IMR-90 (cell line): ENCODE measurements around the gene MMS19. TPM values are rescaled to one million over a fixed set of nuclear protein-coding genes. Genes with fewer than 3 reads are reported as not detected.

Experiments used
- ATAC-seq: fragments of 200-7000 bp; cut with Tn5 transposase; 2 replicates; pipeline ENCODE4 v1.9.1; 2020; ENCODE audit warnings: low read depth, mild to moderate bottlenecking, moderate library complexity
- BruUV-seq: library from RNA; stranded (reverse); fragments of 400-500 nt; replicated peaks from 2 replicates; lab custom pipeline; 2021; lab: Mats Ljungman, UMichigan
- CTCF ChIA-PET: fragments of 300-600 bp; formaldehyde crosslinking; extraction: SDS; loops from one replicate; lab custom pipeline; 2021; ENCODE audit warnings: antibody characterized with exemption; lab: Yijun Ruan, JAX
- POLR2A ChIA-PET: fragments of 300-600 bp; sonication (Branson Sonifier 250); formaldehyde crosslinking; loops from one replicate; lab custom pipeline; 2022; ENCODE audit warnings: antibody characterized with exemption; ENCODE audit not compliant: unreplicated experiment; lab: Charles Lee
- DNase-seq: peaks from one replicate; pipeline ENCODE4 v3.0.0; 2013
- H2AFZ ChIP-seq: replicated peaks from 2 replicates; pipeline ENCODE3; 2013; ENCODE audit warnings: low read length, mild to moderate bottlenecking; ENCODE audit not compliant: poor library complexity
- H2AK5ac ChIP-seq: 2 replicates; pipeline ENCODE4 v1.6.1; 2013; ENCODE audit warnings: low read depth, low read length, inconsistent platforms
- H2AK9ac ChIP-seq: replicated peaks from 2 replicates; pipeline ENCODE3; 2013; ENCODE audit warnings: mild to moderate bottlenecking, low read depth, low read length, moderate library complexity; ENCODE audit not compliant: poor library complexity
- H2BK120ac ChIP-seq: 2 replicates; pipeline ENCODE4 v1.6.1; 2013; ENCODE audit warnings: low read depth, low read length, inconsistent platforms
- H2BK15ac ChIP-seq: 3 replicates; pipeline ENCODE4 v1.6.1; 2013; ENCODE audit warnings: low read depth, low read length, inconsistent platforms
- H2BK20ac ChIP-seq: 2 replicates; pipeline ENCODE4 v1.6.1; 2013; ENCODE audit warnings: low read depth, mild to moderate bottlenecking, inconsistent platforms, low read length, moderate library complexity
- H2BK5ac ChIP-seq: 2 replicates; pipeline ENCODE4 v1.6.1; 2013; ENCODE audit warnings: mild to moderate bottlenecking, low read depth, low read length, inconsistent platforms; ENCODE audit not compliant: poor library complexity, severe bottlenecking
- H3K14ac ChIP-seq: replicated peaks from 2 replicates; pipeline ENCODE4 v1.6.1; 2013; ENCODE audit warnings: low read depth, low read length, inconsistent platforms
- H3K18ac ChIP-seq: 2 replicates; pipeline ENCODE4 v1.6.1; 2013; ENCODE audit warnings: low read depth, low read length, control low read depth
- H3K23ac ChIP-seq: 2 replicates; pipeline ENCODE4 v1.6.1; 2013; ENCODE audit warnings: low read depth, low read length, inconsistent platforms
- H3K27ac ChIP-seq: 2 replicates; pipeline ENCODE4 v1.5.1; 2013; ENCODE audit warnings: mild to moderate bottlenecking, control low read depth, low read length; ENCODE audit not compliant: insufficient read depth
- H3K27me3 ChIP-seq: 2 replicates; pipeline ENCODE4 v1.6.1; 2013; ENCODE audit warnings: low read length; ENCODE audit not compliant: control insufficient read depth, insufficient read depth
- H3K36me3 ChIP-seq: 2 replicates; pipeline ENCODE4 v1.6.1; 2013; ENCODE audit warnings: low read length, mixed read lengths; ENCODE audit not compliant: control insufficient read depth, insufficient read depth
- H3K4ac ChIP-seq: 2 replicates; pipeline ENCODE4 v1.6.1; 2013; ENCODE audit warnings: low read depth, low read length, inconsistent platforms
- H3K4me1 ChIP-seq: 2 replicates; pipeline ENCODE4 v1.6.1; 2013; ENCODE audit warnings: low read length, mixed read lengths; ENCODE audit not compliant: control insufficient read depth, insufficient read depth
- H3K4me2 ChIP-seq: 2 replicates; pipeline ENCODE4 v1.6.1; 2013; ENCODE audit warnings: low read depth, mild to moderate bottlenecking, control low read depth, low read length, moderate library complexity
- H3K4me3 ChIP-seq: 2 replicates; pipeline ENCODE4 v1.5.1; 2013; ENCODE audit warnings: low read depth, mild to moderate bottlenecking, control low read depth, low read length, moderate library complexity; ENCODE audit not compliant: insufficient read depth
- H3K56ac ChIP-seq: 2 replicates; pipeline ENCODE4 v1.6.1; 2013; ENCODE audit warnings: low read length, inconsistent platforms; ENCODE audit not compliant: insufficient read depth; ENCODE audit errors: extremely low read depth
- H3K79me1 ChIP-seq, 2 experiments: 2 replicates each; pipeline ENCODE4 v1.6.1; 2013; ENCODE audit warnings: low read length in 2 of 2, inconsistent platforms in 1 of 2, low read depth in 1 of 2
- H3K9ac ChIP-seq: 2 replicates; pipeline ENCODE4 v1.6.1; 2013; ENCODE audit warnings: low read depth, low read length, control low read depth
- H3K9me1 ChIP-seq: 2 replicates; pipeline ENCODE4 v1.6.1; 2013; ENCODE audit warnings: low read length, inconsistent platforms; ENCODE audit not compliant: insufficient read depth
- H3K9me3 ChIP-seq: 2 replicates; pipeline ENCODE4 v1.6.1; 2013; ENCODE audit warnings: low read length; ENCODE audit not compliant: control insufficient read depth, insufficient read depth
- H4K20me1 ChIP-seq: 2 replicates; pipeline ENCODE4 v1.6.1; 2013; ENCODE audit warnings: low read length, inconsistent platforms; ENCODE audit not compliant: insufficient read depth
- H4K5ac ChIP-seq: 2 replicates; pipeline ENCODE4 v1.6.1; 2013; ENCODE audit warnings: mild to moderate bottlenecking, low read depth, low read length, control low read depth
- H4K8ac ChIP-seq, 2 experiments: 2 replicates each; pipeline ENCODE4 v1.6.1; 2013; ENCODE audit warnings: low read depth in 2 of 2, low read length in 2 of 2, control low read depth in 1 of 2, inconsistent platforms in 1 of 2
- H4K91ac ChIP-seq: 2 replicates; pipeline ENCODE4 v1.6.1; 2013; ENCODE audit warnings: low read depth, low read length, inconsistent platforms; ENCODE audit not compliant: insufficient read depth
- CEBPB ChIP-seq: IDR thresholded peaks from 2 replicates; pipeline ENCODE4 v1.6.1; 2012; ENCODE audit warnings: low read depth, low read length, improper control_type of control experiment
- ELK1 ChIP-seq: fragments of 150-350 bp; IDR thresholded peaks from 2 replicates; pipeline ENCODE4 v1.6.1; 2016; ENCODE audit warnings: low read depth, mild to moderate bottlenecking, low read length, moderate library complexity, borderline replicate concordance
- MXI1 ChIP-seq: IDR thresholded peaks from 2 replicates; pipeline ENCODE4 v1.6.1; 2012; ENCODE audit warnings: low read depth, mild to moderate bottlenecking, low read length, moderate library complexity, borderline replicate concordance
- NFE2L2 ChIP-seq: fragments of 150-350 bp; IDR thresholded peaks from 2 replicates; pipeline ENCODE4 v1.6.1; 2016; ENCODE audit warnings: low read depth, mild to moderate bottlenecking, low read length
- POLR2A ChIP-seq: IDR thresholded peaks from 2 replicates; pipeline ENCODE4 v1.6.1; 2012; ENCODE audit warnings: mild to moderate bottlenecking, low read depth, low read length
- SMC3 ChIP-seq: fragments of 150-350 bp; IDR thresholded peaks from 2 replicates; pipeline ENCODE4 v1.6.1; 2016; ENCODE audit warnings: low read depth, mild to moderate bottlenecking, antibody characterized with exemption, low read length, moderate library complexity
- WGBS, 2 experiments: methylation state at CpG; one replicate each; pipeline versions ENCODE4 v1.1.5 to v1.1.7; 2013; ENCODE audit warnings: missing lambda C conversion rate in 2 of 2; ENCODE audit not compliant: insufficient read length in 1 of 2; ENCODE audit errors: extremely low coverage in 2 of 2; 5-methylcytosine and 5-hydroxymethylcytosine counted together
- dilution Hi-C: fragments of 300-500 bp; cut with HindIII; formaldehyde crosslinking; loops from one replicate; pipeline ENCODE4 v1.14.3; 2018; ENCODE audit warnings: low sequenced_read_pairs; ENCODE audit not compliant: unreplicated experiment
- in situ Hi-C: fragments of 300-500 bp; cut with MboI; formaldehyde crosslinking; loops from 3 replicates; pipeline ENCODE4 v1.14.3; 2019; ENCODE audit warnings: low sequenced_read_pairs, inconsistent platforms, mixed read lengths
- intact Hi-C: fragments of 100-400 bp; cut with micrococcal nuclease; formaldehyde crosslinking; loops from 2 replicates; pipeline ENCODE4 v1.10.0; 2022
- polyA plus RNA-seq, 3 experiments: library from polyadenylated mRNA; depleted of rRNA; stranded (reverse); fragments of >200 nt; gene quantifications; 2 replicates each; pipeline ENCODE4 v1.2.3, GENCODE V29; 2012; ENCODE audit warnings: low replicate concordance in 1 of 3
- total RNA-seq: library from RNA; depleted of rRNA; stranded (reverse); fragments of >200 nt; gene quantifications from 2 replicates; pipeline ENCODE4 v1.2.3, GENCODE V29; 2012

The MMS19 gene
- total and polyA plus RNA-seq, 2 of the 4 experiments (the other 2 are of a cell fraction), result 70.1 to 72.7 TPM

DNA sequence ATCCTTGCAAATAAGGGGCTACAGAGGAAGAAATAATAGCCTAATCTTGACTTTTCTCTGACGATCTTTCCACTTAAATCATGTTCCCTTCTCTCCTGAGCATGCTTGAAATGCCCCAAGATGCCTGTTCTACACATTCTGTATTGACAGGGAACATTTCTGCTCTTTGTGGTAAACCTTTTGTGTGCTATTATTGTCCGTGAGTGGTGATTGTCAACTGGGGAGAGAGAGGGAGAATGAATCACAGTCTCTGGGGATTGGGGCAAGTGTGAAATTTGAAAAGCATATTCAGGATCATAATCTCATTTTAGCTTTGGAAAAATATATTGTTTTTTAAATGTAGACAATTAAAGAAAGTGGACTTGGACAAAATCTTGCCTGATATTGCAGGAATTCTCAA lies 21.1 kb upstream of the MMS19 start:
- Histone ChIP-seq H4K20me1 (peaks cover 86% of the 10 kb centered on the region), H3K9me3 (no peaks in the 10 kb centered on the region), H3K9ac (no peak overlapping the region), H2AK5ac (no peak overlapping the region), H3K4me2 (no peak overlapping the region), H3K23ac (no peak overlapping the region), H3K79me1 (peaks cover 34 to 82% of the 10 kb centered on the region in 2 experiments), H3K27me3 (no peaks in the 10 kb centered on the region), H3K4ac (no peak overlapping the region), H3K14ac (no peak overlapping the region), H4K8ac (no peak overlapping the region), H3K56ac (no peak overlapping the region), H2AK9ac (no peak overlapping the region), H4K5ac (no peak overlapping the region), H3K4me3 (no peak overlapping the region), H2AFZ (no peak overlapping the region), H2BK120ac (no peak overlapping the region), H3K18ac (no peak overlapping the region), H3K9me1 (peaks cover 16% of the 10 kb centered on the region; the same call in 1 of the 2 replicates), H3K4me1 (peaks cover 9% of the 10 kb centered on the region), H4K91ac (no peak overlapping the region), H3K36me3 (no peaks in the 10 kb centered on the region), H2BK20ac (no peak overlapping the region), H2BK15ac (no peak overlapping the region), H3K27ac (no peak overlapping the region), H2BK5ac (no peak overlapping the region)
- no TSS peak for BruUV-seq
- TF ChIP-seq CEBPB (no peak), NFE2L2 (no peak), ELK1 (no peak), SMC3 (no peak), POLR2A (no peak), MXI1 (no peak)
- ChIA-PET POLR2A (no interaction called here), CTCF (interaction anchor here (0.9 kb wide), 1 partner anchor 53 kb away, joined by 3 read pairs; no protein-coding TSS in a partner anchor)
- in situ Hi-C loops (no loop called here), dilution Hi-C loops (no loop called here), intact Hi-C loops (no loop called here)
- no peak for DNase-seq
- ATAC-seq, result no peak
- 100% methylated on average over 1 of the region's 2 CpGs; no CpG with 5 or more reads in 1 of the 2 experiments for WGBS, 2 experiments
